Measurements from ENCODE around the gene CCDC47. TPM values are rescaled to one million over a fixed set of nuclear protein-coding genes. Genes with fewer than 3 reads are reported as not detected.

The CCDC47 gene
- total RNA-seq, 1 experiment from 2014 or later = 117 TPM

DNA sequence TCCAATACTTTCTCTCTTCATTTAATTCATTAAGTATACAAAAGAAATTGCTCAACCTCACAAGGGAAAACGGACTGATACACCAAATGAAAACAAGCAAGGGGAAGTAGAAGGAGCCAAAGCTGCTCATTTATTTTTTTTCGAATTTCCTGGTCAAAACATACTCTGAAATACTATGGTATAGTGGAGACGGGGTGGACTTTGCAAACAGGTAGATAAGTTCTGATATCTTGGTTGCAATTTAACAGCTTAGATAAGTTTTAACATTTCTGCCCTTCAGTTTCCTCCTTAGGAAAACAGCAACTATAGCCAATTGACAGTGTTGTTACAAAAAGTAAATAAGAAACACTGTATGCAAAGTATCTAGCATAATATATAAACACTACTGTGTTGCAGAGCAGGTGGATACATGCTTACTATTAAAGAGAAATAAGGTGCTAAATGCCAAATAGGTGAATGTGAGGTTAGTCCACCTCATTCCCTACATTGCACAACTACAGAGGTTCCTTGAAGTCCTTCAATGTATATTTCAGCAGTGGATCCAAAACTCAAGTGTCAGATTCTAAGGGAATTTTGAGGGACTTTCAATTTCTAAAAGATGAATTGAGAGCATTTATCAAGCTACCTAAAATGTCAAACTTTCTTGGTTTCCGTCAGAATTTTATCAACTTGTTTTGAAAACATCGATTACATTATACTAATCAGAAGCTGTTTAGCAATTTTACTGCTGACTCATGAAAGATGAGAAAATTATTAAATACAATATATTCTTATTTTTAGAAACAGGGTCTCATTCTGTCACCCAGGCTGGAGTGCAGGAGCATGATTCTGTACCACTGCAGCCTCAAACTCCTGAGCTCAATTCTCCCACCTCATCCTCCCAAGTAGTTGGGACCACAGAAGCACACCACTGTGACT, 11.0 kb downstream of the CCDC47 start:
- H3K4me1 ChIP-seq (ENCODE audit: control insufficient read depth in 1 of 2, insufficient read depth in 2 of 2, low read length in 2 of 2) = no peaks in the 10 kb centered on the region
- no peak for TF ChIP-seq FOSL1 (IDR thresholded peaks at IDR 0.05; ENCODE audit: low read depth)
- TF ChIP-seq MAX (IDR thresholded peaks at IDR 0.05) = no peak
- TF ChIP-seq SRF (IDR thresholded peaks at IDR 0.05; ENCODE audit: low read depth) = no peak
- no peak for TF ChIP-seq EZH2phosphoT487 (IDR thresholded peaks at IDR 0.05; ENCODE audit: borderline replicate concordance)
- no peak for TF ChIP-seq CEBPB (IDR thresholded peaks at IDR 0.05; ENCODE audit: low read depth)
- TF ChIP-seq SP1 (IDR thresholded peaks at IDR 0.05; ENCODE audit: low read depth) = no peak
- TF ChIP-seq SIN3A (IDR thresholded peaks at IDR 0.05; ENCODE audit: low read depth) = no peak
- no peak for TF ChIP-seq POLR2A (IDR thresholded peaks at IDR 0.05; ENCODE audit: borderline replicate concordance, extremely low read depth, insufficient read depth, insufficient read length)
- TF ChIP-seq YY1 (IDR thresholded peaks at IDR 0.05; ENCODE audit: extremely low read depth, insufficient replicate concordance, low read depth, low read length) = no peak
- TF ChIP-seq ELF1 (IDR thresholded peaks at IDR 0.05; ENCODE audit: borderline replicate concordance, low read depth) = no peak
- intact Hi-C loops (cut with micrococcal nuclease) = no loop called here
- H3K79me2 ChIP-seq (ENCODE audit: insufficient read depth, low read length) = peaks cover 75% of the 10 kb centered on the region
- POLR2A ChIA-PET = interaction anchor here (0.5 to 2.5 kb wide), 2 partner anchors 11 to 20 kb away, joined by 4 to 13 read pairs; partner anchors contain the start of genes CCDC47 and DDX42
- peaks cover 12% of the 10 kb centered on the region; the same call in 1 of the 2 replicates for H4K20me1 ChIP-seq (ENCODE audit: insufficient read depth)
- H3K27ac ChIP-seq (ENCODE audit: low read depth, low read length) = no peak overlapping the region
- DNase-seq (ENCODE audit: low read depth, low spot score) = no peak
- ATAC-seq = no peak
- H3K9me3 ChIP-seq (ENCODE audit: control insufficient read depth in 1 of 2, insufficient read depth in 1 of 2, low read depth in 1 of 2, low read length in 2 of 2) = no peaks in the 10 kb centered on the region
- peaks cover 64 to 68% of the 10 kb centered on the region in 2 experiments for H3K36me3 ChIP-seq (ENCODE audit: control insufficient read depth in 1 of 2, insufficient read depth in 2 of 2, low read length in 2 of 2)
- no peak overlapping the region for H3K4me3 ChIP-seq (replicated peaks in 1 of 2; ENCODE audit: low read depth in 1 of 2, low read length in 2 of 2)
- no peak overlapping the region for H2AFZ ChIP-seq (ENCODE audit: low read depth, low read length, poor library complexity, severe bottlenecking)
- H3K9me2 ChIP-seq (ENCODE audit: insufficient read depth) = no peaks in the 10 kb centered on the region
- no TSS peak for BruUV-seq (replicated peaks)
- H3K4me2 ChIP-seq (ENCODE audit: low read length) = no peak overlapping the region
- H3K9ac ChIP-seq (ENCODE audit: low read length) = no peak overlapping the region
- CTCF ChIA-PET = no interaction called here
- H3K27me3 ChIP-seq (ENCODE audit: insufficient read depth, low read length) = no peaks in the 10 kb centered on the region
- RAD21 ChIA-PET (ENCODE audit: low non-redundant PET in 1 of 2, low total read pairs in 2 of 2, uncharacterized antibody in 2 of 2, unreplicated experiment in 2 of 2) = no interaction called here
